GM21786 (cell line): ENCODE results near the gene RANBP17.
"Not testable (repeated sequence)": the region's sequence is repeated elsewhere in the genome, so short reads cannot be mapped to it uniquely, and the experiment has no call there.

ENCODE experiments used
- ATAC-seq: cut with Tn5 transposase; IDR thresholded peaks from one replicate; pipeline ENCODE4 v1.9.1; 2021; ENCODE audit not compliant: unreplicated experiment

RANBP17 gene

GRCh38 chr5:171149333-171149732 is 287.5 kb downstream of the RANBP17 start:
- peak; percentile 62 for ATAC-seq

- ATAC-seq: no peak
These were observed 288.0 kb downstream of the RANBP17 start for GRCh38 chr5:171149772-171150171.

GRCh38 chr5:171152382-171152781 is 290.6 kb downstream of the RANBP17 start:
- no peak for ATAC-seq

GRCh38 chr5:171155621-171156020 is 293.8 kb downstream of the RANBP17 start:
- no peak for ATAC-seq

GRCh38 chr5:171157276-171157675 is 295.5 kb downstream of the RANBP17 start:
- no peak for ATAC-seq

GRCh38 chr5:171157775-171158174 is 296.0 kb downstream of the RANBP17 start:
- no peak for ATAC-seq

GRCh38 chr5:171158581-171158980 is 296.8 kb downstream of the RANBP17 start:
- ATAC-seq: no peak

- ATAC-seq: no peak
These were observed 300.3 kb downstream of the RANBP17 start for GRCh38 chr5:171162165-171162564.

GRCh38 chr5:171162596-171162995 is 300.8 kb downstream of the RANBP17 start:
- ATAC-seq: no peak

GRCh38 chr5:171166766-171167165 is 304.9 kb downstream of the RANBP17 start:
- no peak for ATAC-seq

- no peak for ATAC-seq
These were observed 306.4 kb downstream of the RANBP17 start for GRCh38 chr5:171168171-171168570.

- ATAC-seq: not testable (repeated sequence)
These were observed 313.1 kb downstream of the RANBP17 start for GRCh38 chr5:171174960-171175359.

- ATAC-seq: no peak
These were observed 313.9 kb downstream of the RANBP17 start for GRCh38 chr5:171175746-171176145.

GRCh38 chr5:171178190-171178589 is 316.4 kb downstream of the RANBP17 start:
- ATAC-seq: not testable (repeated sequence)

- ATAC-seq: no peak
These were observed 326.2 kb downstream of the RANBP17 start for GRCh38 chr5:171188016-171188415.

- ATAC-seq: no peak
These were observed 327.6 kb downstream of the RANBP17 start for GRCh38 chr5:171189442-171189841.

- no peak for ATAC-seq
These were observed 330.3 kb downstream of the RANBP17 start for GRCh38 chr5:171192111-171192510.

GRCh38 chr5:171201310-171201709 is 339.5 kb downstream of the RANBP17 start:
- no peak for ATAC-seq

- ATAC-seq: no peak
These were observed 343.6 kb downstream of the RANBP17 start for GRCh38 chr5:171205375-171205774.

- no peak for ATAC-seq
These were observed 345.5 kb downstream of the RANBP17 start for GRCh38 chr5:171207256-171207847.

- no peak for ATAC-seq
These were observed 360.1 kb downstream of the RANBP17 start for GRCh38 chr5:171221916-171222315.

GRCh38 chr5:171223927-171224326 is 362.1 kb downstream of the RANBP17 start:
- no peak for ATAC-seq

- ATAC-seq: no peak
These were observed 364.4 kb downstream of the RANBP17 start for GRCh38 chr5:171226096-171226754.
